Measurements from ENCODE around the gene ZFAND2B.
A peak's percentile ranks its signal among the peaks of the same experiment; 100 is the strongest.

The ZFAND2B gene, protein sequence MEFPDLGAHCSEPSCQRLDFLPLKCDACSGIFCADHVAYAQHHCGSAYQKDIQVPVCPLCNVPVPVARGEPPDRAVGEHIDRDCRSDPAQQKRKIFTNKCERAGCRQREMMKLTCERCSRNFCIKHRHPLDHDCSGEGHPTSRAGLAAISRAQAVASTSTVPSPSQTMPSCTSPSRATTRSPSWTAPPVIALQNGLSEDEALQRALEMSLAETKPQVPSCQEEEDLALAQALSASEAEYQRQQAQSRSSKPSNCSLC
- long read RNA-seq, donor 1, transcript ZFAND2B-212 (10 exons, 1,199 nt), result minor isoform, 5 of 18 reads
- long read RNA-seq, donor 1, transcript ZFAND2B-201 (9 exons, 1,314 nt), result major isoform, 7 of 18 reads
- long read RNA-seq, donor 1, partial matches to known transcripts, result 0 of 18 reads
- long read RNA-seq, donor 1, other reads (novel, unspliced or antisense), result 0 of 18 reads
- long read RNA-seq, donor 2, transcript ZFAND2B-201 (9 exons, 1,314 nt), result major isoform, 5 of 16 reads
- long read RNA-seq, donor 2, partial matches to known transcripts, result 0 of 16 reads
- long read RNA-seq, donor 2, other reads (novel, unspliced or antisense), result 0 of 16 reads
- long read RNA-seq, donor 3, partial matches to known transcripts, result 0 of 9 reads
- long read RNA-seq, donor 3, other reads (novel, unspliced or antisense), result 0 of 9 reads
- long read RNA-seq, donor 4, transcript ZFAND2B-208 (5 exons, 2,021 nt), result major isoform, 8 of 22 reads
- long read RNA-seq, donor 4, partial matches to known transcripts, result 0 of 22 reads
- long read RNA-seq, donor 4, other reads (novel, unspliced or antisense), result 0 of 22 reads
- long read RNA-seq, donor 5, transcript ZFAND2B-212 (10 exons, 1,199 nt), result major isoform, 5 of 14 reads
- long read RNA-seq, donor 5, transcript ZFAND2B-201 (9 exons, 1,314 nt), result major isoform, 5 of 14 reads
- long read RNA-seq, donor 5, partial matches to known transcripts, result 0 of 14 reads
- long read RNA-seq, donor 5, other reads (novel, unspliced or antisense), result 0 of 14 reads
- long read RNA-seq, donor 6, partial matches to known transcripts, result 0 of 9 reads
- long read RNA-seq, donor 6, other reads (novel, unspliced or antisense), result 0 of 9 reads
- long read RNA-seq, donor 7, transcript ZFAND2B-212 (10 exons, 1,199 nt), result major isoform, 5 of 23 reads
- long read RNA-seq, donor 7, partial matches to known transcripts, result 5 of 23 reads
- long read RNA-seq, donor 7, other reads (novel, unspliced or antisense), result 0 of 23 reads
- long read RNA-seq, donor 8, transcript ZFAND2B-212 (10 exons, 1,199 nt), result major isoform, 8 of 26 reads
- long read RNA-seq, donor 8, partial matches to known transcripts, result 6 of 26 reads
- long read RNA-seq, donor 8, other reads (novel, unspliced or antisense), result 0 of 26 reads

DNA sequence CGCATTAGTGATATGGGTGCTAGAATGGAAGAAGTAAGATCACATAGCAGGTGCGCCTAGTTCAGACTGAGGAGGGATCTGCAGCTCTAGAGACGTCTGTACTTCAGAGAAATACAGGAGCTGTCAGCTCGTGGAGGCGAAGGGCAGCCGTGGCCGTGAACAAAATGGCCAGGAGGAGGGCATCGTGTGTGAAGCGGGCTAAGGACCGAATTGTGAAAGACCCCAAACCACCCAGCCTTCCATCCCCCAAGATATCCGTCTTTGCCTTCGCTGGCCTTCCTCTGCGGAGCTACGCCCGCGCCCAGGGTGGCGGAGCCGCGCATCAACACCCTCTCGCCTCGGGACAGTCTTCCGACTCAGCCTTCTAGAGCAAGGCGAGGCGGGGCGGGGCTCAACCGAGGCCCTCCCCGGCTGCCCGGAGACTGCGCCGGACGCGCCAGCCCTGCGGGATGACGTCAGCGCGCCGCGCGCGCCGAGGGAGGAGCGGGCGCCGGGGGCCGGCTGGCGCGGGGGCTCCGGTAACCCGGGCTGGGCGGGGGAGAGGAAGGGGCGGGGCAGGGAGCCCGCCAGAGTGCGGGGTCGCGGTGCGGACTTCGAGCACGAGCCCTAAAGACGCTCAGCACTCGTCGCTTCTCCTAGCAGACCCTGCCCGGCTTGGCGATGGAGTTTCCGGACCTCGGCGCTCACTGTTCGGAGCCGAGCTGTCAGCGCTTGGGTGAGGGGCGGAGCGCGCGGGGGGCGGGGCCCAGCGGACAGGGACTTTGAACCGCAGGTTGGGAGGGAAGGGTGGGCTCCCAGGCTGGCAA is at the start of gene ZFAND2B:
Gene ZFAND2B (plus strand): TSS at position 455 of the 806 bp plus-strand sequence. CDS start 206 bp downstream, at position 661.
- DNase-seq, result peak; percentile 96

DNA sequence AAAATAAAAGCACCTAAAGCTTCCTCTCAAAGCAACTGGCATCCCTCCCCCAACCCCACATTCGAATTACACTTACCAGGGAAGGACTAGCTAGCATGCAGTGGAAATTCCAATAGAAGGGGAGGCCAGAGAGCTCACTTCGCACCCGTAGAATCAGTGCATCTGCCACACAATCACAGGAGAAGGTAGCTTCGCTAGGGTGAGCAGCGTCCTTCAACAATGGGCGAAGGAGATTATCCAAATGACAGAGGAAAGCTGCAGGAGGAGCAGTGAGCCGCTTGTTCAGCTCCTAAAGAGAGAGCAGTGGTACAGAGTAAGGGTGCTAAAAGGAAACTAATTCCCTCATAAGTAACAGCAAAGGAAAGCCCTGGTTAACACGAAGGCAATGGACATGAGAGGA is 49.2 kb upstream of the ZFAND2B start:
- no peak for DNase-seq

DNA sequence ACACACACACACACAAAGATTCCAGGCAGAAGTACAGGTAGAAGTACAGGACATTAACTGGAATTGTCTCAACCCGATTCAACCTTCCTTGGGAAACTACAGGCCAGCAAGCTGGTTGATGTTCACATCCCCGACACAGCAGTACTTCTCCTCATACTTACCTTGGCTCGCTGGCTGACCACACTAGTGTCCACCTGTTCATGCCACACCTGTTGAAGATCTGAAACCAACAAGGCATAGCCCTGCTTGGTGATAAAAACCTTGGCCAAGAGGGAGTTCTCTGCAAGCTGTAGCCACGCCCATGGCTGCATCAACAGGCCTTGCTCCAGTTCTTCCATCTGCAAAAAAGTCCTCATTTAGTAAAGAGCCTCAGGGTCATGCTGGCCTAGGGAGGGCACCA is 48.6 kb upstream of the ZFAND2B start:
- no peak for DNase-seq

- no peak for DNase-seq
Measured at GRCh38 chr2:219158586-219158985, 48.0 kb upstream of the ZFAND2B start.

- no peak for DNase-seq
Measured at GRCh38 chr2:219159771-219160185, 46.8 kb upstream of the ZFAND2B start.

DNA sequence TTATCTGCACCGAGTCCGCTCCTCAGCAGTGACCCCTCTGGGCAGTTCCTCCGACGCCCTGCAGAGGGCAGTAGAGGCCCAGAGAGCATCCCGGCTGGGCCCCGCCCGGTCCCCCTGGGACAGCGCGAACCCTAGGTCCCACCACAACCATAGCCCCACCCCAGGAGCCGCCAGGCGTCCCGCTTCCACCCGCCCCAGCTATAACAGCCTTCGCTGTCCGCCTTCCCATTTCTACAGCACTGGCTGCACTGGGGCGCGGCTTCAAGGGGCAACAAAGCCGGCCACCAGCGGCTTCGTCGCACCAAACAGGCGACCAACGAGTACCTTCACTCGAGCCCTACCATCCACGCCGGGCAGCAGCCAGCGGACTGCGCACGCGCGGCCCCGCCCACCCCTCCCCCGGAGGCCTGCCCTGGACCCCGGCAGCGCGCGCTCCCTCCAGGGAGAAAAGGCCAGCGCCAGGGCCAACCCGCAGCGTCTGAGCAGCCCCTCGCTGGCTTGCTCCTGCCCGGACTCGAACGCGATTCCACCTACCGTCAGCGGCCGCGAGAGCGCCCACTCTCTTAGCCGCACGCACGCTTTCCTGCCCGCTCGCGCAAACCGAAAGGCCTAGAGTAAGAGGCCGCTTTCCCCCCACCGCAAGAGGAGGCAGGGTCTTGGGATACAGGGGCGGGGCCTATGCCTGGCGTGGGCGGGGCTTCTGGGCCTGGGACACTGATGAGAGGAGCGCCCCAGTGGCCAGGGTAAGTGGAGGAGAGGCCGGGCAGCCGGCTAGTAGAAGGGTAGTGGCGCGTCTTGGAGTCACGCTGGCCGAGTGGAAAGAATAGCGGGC is 46.2 kb upstream of the ZFAND2B start, which contains the start of gene NHEJ1:
Gene NHEJ1 (minus strand): TSS at position 630 of the 832 bp plus-strand sequence. CDS start 2,453 bp downstream, outside the sequence.
- peak; percentile 99 for DNase-seq

GRCh38 chr2:219161097-219161496 is 45.5 kb upstream of the ZFAND2B start:
- no peak for DNase-seq

DNA sequence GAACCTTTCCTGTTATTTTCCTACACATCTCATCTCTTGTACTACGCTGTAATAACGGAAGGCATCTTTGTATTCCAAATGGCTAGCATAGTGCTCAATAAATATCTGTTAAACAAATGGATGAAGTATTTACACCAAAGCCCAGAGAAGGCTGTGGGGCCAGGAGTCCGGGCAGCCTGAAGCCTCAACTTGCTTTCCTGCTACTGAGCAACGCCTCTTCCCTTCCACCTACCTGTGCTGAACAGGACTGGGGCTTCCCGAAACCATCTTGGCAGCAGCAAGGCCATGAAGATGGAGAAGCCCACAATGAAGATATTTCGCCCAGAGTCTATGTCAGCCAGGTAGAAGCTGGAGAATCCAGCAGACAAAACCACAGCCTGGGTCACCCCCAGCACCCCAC is 43.4 kb upstream of the ZFAND2B start:
- no peak for DNase-seq

GRCh38 chr2:219165058-219165911 is 41.3 kb upstream of the ZFAND2B start:
- DNase-seq, result no peak

- no peak for DNase-seq
Measured at GRCh38 chr2:219167997-219168396, 38.6 kb upstream of the ZFAND2B start.

DNA sequence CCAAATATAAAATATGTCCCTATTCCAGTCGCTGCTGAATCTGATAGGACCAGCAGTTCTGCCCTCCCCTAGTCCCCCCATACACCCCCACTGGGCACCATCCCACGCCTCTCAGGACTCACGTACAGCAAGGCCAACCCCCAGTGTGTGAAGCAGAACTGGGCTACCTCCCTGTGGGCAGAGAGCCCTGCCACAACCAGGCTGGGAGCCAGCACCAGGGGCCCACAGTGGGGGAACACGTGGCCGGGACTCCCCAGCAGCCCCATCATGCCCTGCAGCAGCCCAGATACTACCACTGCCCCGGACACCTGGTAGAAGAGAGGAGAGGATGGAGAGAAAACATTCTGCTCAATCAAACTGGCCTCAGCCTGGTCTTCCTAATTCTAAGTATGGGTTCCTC is 38.1 kb upstream of the ZFAND2B start:
- no peak for DNase-seq

- no peak for DNase-seq
Measured at GRCh38 chr2:219168932-219169331, 37.6 kb upstream of the ZFAND2B start.

DNA sequence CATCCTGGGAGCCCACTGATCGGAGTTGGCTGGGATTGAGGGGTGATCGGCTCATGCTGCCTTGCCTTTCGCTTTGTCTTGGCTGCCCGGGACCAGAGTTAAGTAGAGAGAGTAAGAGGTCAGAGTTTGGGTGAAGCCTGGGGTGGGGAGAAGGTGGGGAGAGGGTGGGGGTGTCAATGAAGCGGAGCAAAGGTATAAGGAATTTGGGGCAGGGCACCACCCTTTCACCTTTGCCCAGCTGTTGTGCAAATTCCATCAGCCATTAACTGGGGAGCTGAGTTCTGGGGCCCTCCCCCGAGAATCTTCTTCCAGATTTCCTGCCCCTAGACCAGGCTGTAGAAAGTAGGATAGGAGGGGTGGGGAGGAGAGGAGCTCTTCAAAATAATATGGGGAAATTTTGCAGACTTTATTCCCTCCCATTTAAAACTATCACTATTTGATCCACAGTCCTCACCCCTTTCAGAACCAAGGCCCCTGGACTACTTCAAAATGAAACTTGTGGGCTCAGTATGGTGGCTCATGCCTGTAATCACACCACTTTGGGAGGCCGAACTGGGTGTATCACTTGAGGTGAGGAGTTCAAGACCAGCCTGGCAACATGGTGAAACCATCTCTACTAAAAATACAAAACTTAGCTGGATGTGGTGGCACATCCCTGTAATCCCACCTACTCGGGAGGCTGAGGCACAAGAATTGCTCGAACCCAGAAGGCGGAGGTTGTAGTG is 36.5 kb upstream of the ZFAND2B start, which contains the start of gene SLC23A3:
Gene SLC23A3 (minus strand): TSS at position 100 of the 725 bp plus-strand sequence. CDS start 45 bp downstream, at position 55.
- DNase-seq, result no peak

DNA sequence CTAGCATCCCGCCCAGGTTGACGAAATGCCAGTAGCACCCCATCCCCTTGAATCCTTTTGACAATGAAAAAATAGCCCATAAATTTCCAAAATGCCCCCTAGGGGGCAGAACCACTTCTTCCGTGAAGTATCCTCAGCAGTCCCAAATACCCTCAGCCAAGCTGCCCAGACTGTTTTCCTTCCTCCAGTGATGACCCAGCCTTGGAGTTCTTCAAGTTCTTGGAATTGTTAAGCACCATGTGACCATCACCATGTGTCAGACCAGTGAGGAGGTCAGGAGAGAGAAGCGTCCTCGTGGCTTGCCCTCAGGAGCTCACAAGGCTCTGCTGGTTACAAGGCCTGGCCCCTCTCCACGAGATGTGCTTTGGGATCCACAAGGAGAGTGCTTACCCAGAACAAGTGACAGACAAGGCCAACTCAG is 35.3 kb upstream of the ZFAND2B start:
- peak; percentile 31 for DNase-seq

GRCh38 chr2:219172231-219173154 is 34.1 kb upstream of the ZFAND2B start:
- DNase-seq, result no peak

DNA sequence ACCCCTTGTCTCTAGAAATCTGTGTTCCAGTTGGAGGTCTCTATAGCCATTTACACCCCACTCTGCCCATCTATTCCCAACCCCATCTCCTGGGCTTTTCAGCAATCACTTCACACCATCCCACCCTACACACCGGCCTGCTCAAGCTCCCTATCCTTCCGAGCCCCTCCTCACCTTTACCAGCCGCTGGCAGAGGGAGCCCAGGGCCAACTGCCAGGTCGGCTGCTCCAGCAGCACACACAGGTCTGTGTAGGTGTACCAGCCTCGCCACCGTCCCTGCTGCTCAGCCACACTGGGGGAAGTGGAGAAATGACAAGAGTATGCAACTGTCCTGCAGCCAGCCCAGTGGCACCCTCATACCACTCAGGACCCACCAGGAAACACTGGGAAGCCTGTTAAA is 33.4 kb upstream of the ZFAND2B start:
- no peak for DNase-seq

- no peak for DNase-seq
Measured at GRCh38 chr2:219174146-219174545, 32.4 kb upstream of the ZFAND2B start.
